RKO (cell line): ENCODE measurements around the gene G2E3.

Source experiments
- DNase-seq: peaks from one replicate; pipeline ENCODE4 v3.0.0-alpha.2; 2016; ENCODE audit warnings: low spot score

The G2E3 gene

GRCh38 chr14:30655658-30656057, 96.7 kb downstream of the G2E3 start:
- no peak for DNase-seq

GRCh38 chr14:30656190-30656632, 97.3 kb downstream of the G2E3 start:
- DNase-seq, result peak; percentile 46

- no peak for DNase-seq
Measured at GRCh38 chr14:30657050-30657449, 98.1 kb downstream of the G2E3 start.

- peak; percentile 23 for DNase-seq
Measured at GRCh38 chr14:30657606-30658163, 98.7 kb downstream of the G2E3 start.

- DNase-seq, result no peak
Measured at GRCh38 chr14:30658645-30659044, 99.7 kb downstream of the G2E3 start.

GRCh38 chr14:30669594-30669993, 110.6 kb downstream of the G2E3 start:
- DNase-seq, result no peak
